Natural killer cell treated with Interleukin-12 subunit alpha and Interleukin-12 subunit beta and Interleukin-15 and Interleukin-18, amount 100 ng/mL, for 72 hours (primary cell): ENCODE results near the gene JUND. TPM values are rescaled to one million over a fixed set of nuclear protein-coding genes. Genes with fewer than 3 reads are reported as not detected.
A peak's percentile ranks its signal among the peaks of the same experiment; 100 is the strongest.

Source experiments
- ATAC-seq, 2 donors: fragments of 150-1000 bp; cut with Tn5 transposase in 1 of 2; sonication (Bioruptor Pico), chemical (Tn5 transposase) in 1 of 2; 2 replicates each; pipeline ENCODE4 v1.10.0; 2021
- DNase-seq: peaks from one replicate; pipeline ENCODE4 v3.0.0; 2022; ENCODE audit warnings: low spot score
- H3K27ac Mint-ChIP-seq, 2 donors: 1 replicate in 1 of 2; 2 replicates in 1 of 2; pipeline ENCODE4 v1.8.0; 2022; ENCODE audit warnings: mixed read lengths in 2 of 2, mild to moderate bottlenecking in 1 of 2, moderate library complexity in 1 of 2
- H3K27me3 Mint-ChIP-seq, 2 donors: 1 replicate in 1 of 2; 2 replicates in 1 of 2; pipeline ENCODE4 v1.8.0; 2022; ENCODE audit warnings: mixed read lengths in 2 of 2
- H3K36me3 Mint-ChIP-seq: one replicate; pipeline ENCODE4 v1.8.0; 2022; ENCODE audit warnings: mixed read lengths
- H3K4me1 Mint-ChIP-seq, 2 donors: 1 replicate in 1 of 2; 2 replicates in 1 of 2; pipeline ENCODE4 v1.8.0; 2022; ENCODE audit warnings: low read depth in 2 of 2, mixed read lengths in 2 of 2, mild to moderate bottlenecking in 1 of 2
- H3K4me3 Mint-ChIP-seq: one replicate; pipeline ENCODE4 v1.8.0; 2022; ENCODE audit warnings: mixed read lengths
- H3K9me3 Mint-ChIP-seq: 2 replicates; pipeline ENCODE4 v1.8.0; 2022; ENCODE audit warnings: mixed read lengths
- total RNA-seq, 2 donors: library from RNA; stranded (reverse); gene quantifications; one replicate each; pipeline ENCODE4 v1.2.3, GENCODE V29; 2022

JUND gene
- total RNA-seq, 2 donors from 2014 or later = 218 to 267 TPM

DNA sequence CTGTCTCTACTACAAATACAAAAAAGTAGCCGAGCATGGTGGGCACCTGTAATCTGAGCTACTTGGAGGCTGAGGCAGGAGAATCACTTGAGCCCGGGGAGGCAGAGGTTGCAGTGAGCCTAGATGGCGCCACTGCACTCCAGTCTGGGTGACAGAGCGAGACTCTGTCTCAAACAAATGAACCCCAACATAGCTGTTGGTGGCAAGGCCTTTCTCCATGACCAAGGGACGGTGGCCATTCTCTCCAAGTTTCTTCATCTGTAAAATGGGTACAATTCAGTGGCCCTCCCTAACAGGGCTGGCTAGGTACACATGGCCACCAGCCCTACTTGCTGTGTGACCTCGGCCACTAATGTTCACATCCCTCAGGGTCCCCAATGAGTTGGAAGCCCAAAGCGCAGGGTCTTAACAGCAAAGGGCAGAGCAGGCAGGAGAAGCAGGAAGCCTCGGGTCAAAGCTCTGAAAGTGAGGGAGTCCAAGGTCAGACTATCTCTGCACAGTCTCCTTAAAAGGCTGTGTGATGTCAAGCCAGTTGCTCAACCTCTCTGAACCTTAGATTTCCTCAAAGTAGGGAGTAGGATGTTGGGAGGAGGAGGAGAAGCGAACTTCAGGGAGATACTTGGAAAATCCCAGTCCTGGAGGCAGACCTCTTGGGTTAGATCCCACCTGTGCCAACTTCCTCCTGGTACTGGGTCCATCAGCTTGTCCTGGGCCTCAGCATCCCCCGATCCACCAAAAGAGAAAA, 2.7 kb downstream of the JUND start:
- peaks cover 24 to 26% of the 10 kb centered on the region in 2 donors for H3K4me1 Mint-ChIP-seq
- no peak for DNase-seq
- H3K4me3 Mint-ChIP-seq = peak overlapping the region; percentile 94
- ATAC-seq = no peak
- peaks cover 11% of the 10 kb centered on the region for H3K36me3 Mint-ChIP-seq
- no peaks in the 10 kb centered on the region for H3K27me3 Mint-ChIP-seq
- H3K27ac Mint-ChIP-seq = peak overlapping the region; percentile 94 to 98
- no peaks in the 10 kb centered on the region for H3K9me3 Mint-ChIP-seq

GRCh38 chr19:18274781-18275356, 6.6 kb downstream of the JUND start:
- no peaks in the 10 kb centered on the region for H3K9me3 Mint-ChIP-seq
- DNase-seq (no peak), ATAC-seq (no peak)
- H3K27ac Mint-ChIP-seq = no peak overlapping the region
- H3K36me3 Mint-ChIP-seq = peaks cover 9% of the 10 kb centered on the region
- no peak overlapping the region for H3K4me3 Mint-ChIP-seq
- peaks cover 14 to 15% of the 10 kb centered on the region in 2 donors for H3K4me1 Mint-ChIP-seq
- no peaks in the 10 kb centered on the region for H3K27me3 Mint-ChIP-seq

GRCh38 chr19:18274219-18274780, 7.1 kb downstream of the JUND start, which contains the start of gene IQCN:
IQCN (minus strand) TSS chr19:18274452; CDS start chr19:18269478, 4,974 bp downstream.
- Mint-ChIP-seq H3K36me3 (peaks cover 3% of the 10 kb centered on the region), H3K9me3 (no peaks in the 10 kb centered on the region), H3K4me1 (peaks cover 8 to 9% of the 10 kb centered on the region in 2 donors), H3K4me3 (no peak within 1 kb of the TSS), H3K27ac (no peak within 1 kb of the TSS), H3K27me3 (no peaks in the 10 kb centered on the region)
- peak in 1 of 2 donors; percentile 8 for ATAC-seq
- DNase-seq = no peak

DNA sequence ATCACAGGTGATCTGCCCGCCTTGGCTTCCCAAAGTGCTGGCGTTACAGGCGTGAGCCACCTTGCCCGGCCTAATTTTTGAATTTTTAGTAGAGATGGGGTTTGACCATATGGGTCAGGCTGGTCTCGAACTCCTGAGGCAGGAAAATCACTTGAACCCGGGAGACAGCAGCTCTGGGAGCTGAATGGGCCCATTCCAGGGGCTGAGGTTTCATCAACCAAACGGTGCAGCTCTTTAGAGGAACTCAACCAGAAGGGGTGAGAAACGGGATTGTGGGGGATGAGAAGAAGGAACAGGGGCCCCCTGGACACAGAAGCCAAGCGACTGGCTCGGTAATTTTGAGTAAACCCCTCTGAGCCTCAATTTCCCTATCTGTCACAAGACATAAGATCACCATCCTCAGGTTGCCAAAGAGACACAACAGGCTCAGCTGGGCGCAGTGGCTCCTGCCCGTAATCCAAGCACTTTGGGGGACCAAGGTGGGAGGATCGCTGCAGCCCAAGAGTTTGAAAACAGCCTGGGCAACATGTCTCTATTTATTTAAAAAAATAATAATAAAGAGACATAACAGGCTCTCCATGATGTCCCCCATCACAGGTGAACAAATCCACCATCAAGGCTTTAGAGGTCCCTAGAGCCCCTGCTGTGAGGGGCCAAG, 7.7 kb downstream of the JUND start:
- peaks cover 3 to 6% of the 10 kb centered on the region in 2 donors for H3K4me1 Mint-ChIP-seq
- H3K9me3 Mint-ChIP-seq = no peaks in the 10 kb centered on the region
- DNase-seq (no peak), ATAC-seq (no peak)
- H3K4me3 Mint-ChIP-seq = no peak overlapping the region
- no peak overlapping the region for H3K27ac Mint-ChIP-seq
- H3K36me3 Mint-ChIP-seq = no peaks in the 10 kb centered on the region
- H3K27me3 Mint-ChIP-seq = no peaks in the 10 kb centered on the region

DNA sequence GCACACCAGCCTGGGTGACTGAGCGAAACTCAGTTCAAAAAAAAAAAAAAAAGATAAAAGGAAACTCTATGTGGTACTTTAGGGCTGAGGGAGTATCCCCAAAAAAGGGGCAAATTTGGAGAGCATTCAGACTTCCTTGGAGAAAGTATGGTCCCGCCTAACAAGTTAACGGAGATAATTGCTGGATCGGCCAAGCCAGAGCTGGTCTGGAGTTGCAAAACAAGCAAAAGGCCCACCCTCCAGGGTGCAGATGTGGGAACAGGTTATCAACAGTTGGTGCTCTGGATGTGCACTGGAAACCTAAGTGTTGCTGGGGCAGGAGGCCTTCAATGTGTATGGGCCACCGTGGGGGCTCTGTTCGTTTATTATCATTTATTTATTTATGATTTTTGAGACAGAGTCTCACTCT, 10.0 kb downstream of the JUND start:
- H3K27ac Mint-ChIP-seq = no peak overlapping the region
- H3K27me3 Mint-ChIP-seq = no peaks in the 10 kb centered on the region
- peaks cover 0 to 3% of the 10 kb centered on the region in 2 donors for H3K4me1 Mint-ChIP-seq
- no peak for DNase-seq
- no peak for ATAC-seq
- H3K9me3 Mint-ChIP-seq = no peaks in the 10 kb centered on the region
- H3K4me3 Mint-ChIP-seq = no peak overlapping the region
- H3K36me3 Mint-ChIP-seq = no peaks in the 10 kb centered on the region

DNA sequence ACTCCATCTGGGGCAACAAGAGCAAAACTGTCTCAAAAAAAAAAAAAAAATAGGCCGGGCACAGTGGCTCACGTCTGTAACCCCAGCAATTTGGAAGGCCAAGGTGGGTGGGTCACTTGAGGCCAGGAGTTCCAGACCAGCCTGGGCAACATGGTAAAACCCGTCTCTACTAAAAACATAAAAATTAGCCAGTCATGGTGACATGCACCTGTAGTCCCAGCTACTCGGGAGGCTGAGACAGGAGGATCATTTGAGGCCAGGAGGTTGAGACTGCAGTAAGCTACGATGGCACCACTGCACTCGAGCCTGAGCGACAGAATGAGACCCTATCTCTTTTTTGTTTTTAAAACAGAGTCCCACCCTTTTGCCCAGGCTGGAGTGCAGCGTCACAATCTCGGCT, 11.1 kb downstream of the JUND start:
- Mint-ChIP-seq H3K9me3 (no peaks in the 10 kb centered on the region), H3K4me1 (peaks cover 0 to 6% of the 10 kb centered on the region in 2 donors), H3K27me3 (no peaks in the 10 kb centered on the region), H3K27ac (no peak overlapping the region), H3K4me3 (no peak overlapping the region), H3K36me3 (no peaks in the 10 kb centered on the region)
- DNase-seq (no peak), ATAC-seq (no peak)

DNA sequence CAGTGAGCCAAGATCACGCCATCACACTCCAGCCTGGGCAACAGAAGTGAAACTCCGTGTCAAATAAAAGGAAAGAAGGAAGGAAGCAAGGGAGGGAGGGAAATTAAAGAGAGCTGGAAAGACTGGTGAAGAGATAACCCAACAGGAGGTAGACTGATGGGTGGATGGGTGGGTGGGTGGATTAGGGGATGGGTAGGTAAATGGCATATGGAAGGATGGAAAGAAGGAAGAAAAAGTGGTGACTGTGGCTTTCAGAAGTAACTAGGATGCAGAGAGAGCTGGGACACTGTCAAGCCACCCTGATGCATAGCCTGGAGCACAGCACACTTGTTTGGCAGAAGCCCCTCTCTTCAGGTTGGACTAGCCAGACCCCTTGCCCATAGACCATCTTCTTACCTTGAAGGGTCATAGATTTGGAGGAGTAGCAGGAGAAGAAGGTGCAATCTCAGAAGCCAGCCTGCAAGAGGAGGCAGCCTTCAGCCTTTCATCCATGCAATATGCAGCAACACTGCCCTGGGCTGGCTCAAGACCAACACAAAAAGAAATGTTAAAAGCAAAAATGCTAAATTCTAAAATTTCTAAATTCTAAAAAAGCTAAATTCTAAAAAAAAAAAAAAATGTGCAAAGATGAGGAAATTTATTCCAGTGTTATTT, 12.2 kb downstream of the JUND start:
- Mint-ChIP-seq H3K27me3 (no peaks in the 10 kb centered on the region), H3K36me3 (no peaks in the 10 kb centered on the region), H3K4me3 (no peak overlapping the region), H3K27ac (no peak overlapping the region), H3K4me1 (peaks cover 0 to 6% of the 10 kb centered on the region in 2 donors), H3K9me3 (no peaks in the 10 kb centered on the region)
- ATAC-seq (no peak), DNase-seq (no peak)

- DNase-seq (no peak), ATAC-seq (no peak)
- Mint-ChIP-seq H3K36me3 (no peaks in the 10 kb centered on the region), H3K9me3 (no peaks in the 10 kb centered on the region), H3K4me1 (peaks cover 0 to 6% of the 10 kb centered on the region in 2 donors), H3K27me3 (no peaks in the 10 kb centered on the region), H3K4me3 (no peak overlapping the region), H3K27ac (no peak overlapping the region)
Observed at GRCh38 chr19:18266771-18267686, 14.4 kb downstream of the JUND start.

DNA sequence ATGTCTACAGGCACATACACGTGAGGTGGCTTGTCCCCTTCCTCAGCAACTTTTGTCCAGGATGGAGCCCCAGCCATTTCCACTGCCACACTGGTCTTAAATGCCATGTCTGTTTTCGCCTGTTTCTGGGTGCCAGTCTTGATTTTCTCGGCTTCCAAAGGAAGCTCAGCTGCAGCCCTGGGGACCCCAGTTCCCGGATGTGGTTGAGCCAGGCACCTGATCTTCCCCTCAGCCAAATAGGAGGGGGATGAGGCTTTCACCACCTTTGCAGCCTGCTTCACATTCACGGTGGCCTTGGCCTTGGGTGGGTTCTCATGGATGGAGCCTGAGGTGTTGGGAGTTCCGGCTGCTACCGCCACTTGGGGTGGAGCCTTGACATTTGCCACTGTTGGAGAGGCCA, 15.8 kb downstream of the JUND start:
- H3K27ac Mint-ChIP-seq = no peak overlapping the region
- no peaks in the 10 kb centered on the region for H3K27me3 Mint-ChIP-seq
- peaks cover 0 to 10% of the 10 kb centered on the region in 2 donors for H3K4me1 Mint-ChIP-seq
- no peaks in the 10 kb centered on the region for H3K9me3 Mint-ChIP-seq
- DNase-seq (no peak), ATAC-seq (no peak)
- no peaks in the 10 kb centered on the region for H3K36me3 Mint-ChIP-seq
- H3K4me3 Mint-ChIP-seq = no peak overlapping the region

DNA sequence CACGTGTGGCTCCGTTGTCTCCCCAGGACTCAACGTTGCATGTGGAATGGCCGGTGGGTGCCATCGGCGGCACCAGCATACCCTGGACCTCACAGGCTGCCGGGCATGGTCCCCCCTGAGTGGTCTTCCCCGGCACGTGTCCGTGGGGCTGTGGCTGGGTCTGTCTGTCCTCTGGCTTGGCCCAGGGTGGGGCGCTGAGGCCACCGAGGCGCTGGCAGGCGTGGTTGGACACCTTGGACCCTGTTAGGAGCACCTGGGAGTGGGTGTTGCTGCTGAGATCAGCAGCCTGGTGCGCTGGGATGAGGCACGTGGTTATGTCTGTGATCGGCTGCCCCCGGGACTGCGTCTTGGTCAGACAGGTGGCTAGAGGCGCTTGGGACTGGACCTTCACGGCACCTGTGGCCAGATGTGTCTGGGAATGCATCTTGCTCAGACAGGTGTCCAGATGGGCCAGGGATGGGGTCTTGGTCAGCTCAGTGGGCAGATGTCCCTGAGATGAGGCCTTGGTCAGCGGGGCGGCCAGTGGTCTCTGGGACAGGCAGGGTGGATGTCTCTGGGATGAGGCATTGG, 16.4 kb downstream of the JUND start:
- H3K4me1 Mint-ChIP-seq = peaks cover 0 to 10% of the 10 kb centered on the region in 2 donors
- no peak overlapping the region for H3K4me3 Mint-ChIP-seq
- no peaks in the 10 kb centered on the region for H3K9me3 Mint-ChIP-seq
- DNase-seq (no peak), ATAC-seq (no peak)
- no peaks in the 10 kb centered on the region for H3K36me3 Mint-ChIP-seq
- no peaks in the 10 kb centered on the region for H3K27me3 Mint-ChIP-seq
- H3K27ac Mint-ChIP-seq = no peak overlapping the region

- Mint-ChIP-seq H3K9me3 (no peaks in the 10 kb centered on the region), H3K27me3 (no peaks in the 10 kb centered on the region), H3K4me1 (peaks cover 0 to 10% of the 10 kb centered on the region in 2 donors), H3K36me3 (no peaks in the 10 kb centered on the region), H3K4me3 (no peak overlapping the region), H3K27ac (no peak overlapping the region)
- DNase-seq (no peak), ATAC-seq (no peak)
Observed at GRCh38 chr19:18264137-18264854, 17.1 kb downstream of the JUND start.
